GM12872 (cell line): ENCODE measurements around the gene CTTNBP2NL.

Experiments used
- TF ChIP-seq, protein P1 (sequence below): IDR thresholded peaks from 3 replicates; pipeline ENCODE4 v1.5.1; 2011; ENCODE audit warnings: low read depth, mild to moderate bottlenecking, low read length, moderate library complexity; ENCODE audit not compliant: insufficient read depth

CTTNBP2NL gene

DNA sequence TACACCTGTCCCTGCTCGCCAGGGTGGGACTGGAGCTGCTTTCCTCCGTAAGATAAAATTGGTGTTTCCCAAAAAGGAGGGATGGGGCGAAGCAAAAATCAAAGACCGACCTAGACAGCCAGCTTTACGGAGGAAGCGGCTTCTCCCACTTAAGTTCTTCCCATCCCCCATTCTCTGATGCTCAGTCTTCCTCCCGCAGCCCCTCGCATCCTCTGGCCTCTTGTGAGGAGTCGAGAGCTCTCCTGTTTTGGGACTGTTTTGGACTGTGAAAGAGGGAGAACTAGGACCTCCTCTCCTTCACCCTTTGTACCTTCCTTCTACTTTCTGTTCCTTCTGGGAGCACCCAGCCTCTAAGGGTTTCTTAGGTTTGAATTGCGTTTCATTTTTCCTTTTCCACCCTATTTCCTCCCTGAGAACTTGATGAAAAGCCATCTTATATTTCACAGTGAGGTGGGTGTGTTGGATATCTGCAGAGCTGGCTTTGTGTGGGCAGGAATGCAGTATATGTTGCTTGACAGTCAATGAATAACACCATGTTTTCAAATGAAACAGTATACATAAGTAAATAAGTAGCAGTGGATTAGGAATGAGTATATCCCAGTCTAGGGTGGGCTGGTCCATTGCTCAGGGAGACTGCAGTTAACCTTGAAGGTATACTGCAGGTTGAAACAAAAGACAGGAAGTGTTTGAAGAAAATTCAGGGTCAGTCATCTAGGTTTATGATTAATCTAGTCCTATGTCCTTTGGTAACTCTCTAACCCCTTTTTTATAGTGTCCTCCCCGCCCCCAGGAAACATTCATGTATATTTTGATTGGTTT lies 848 bp downstream of the CTTNBP2NL start:
- TF ChIP-seq, protein P1, sequence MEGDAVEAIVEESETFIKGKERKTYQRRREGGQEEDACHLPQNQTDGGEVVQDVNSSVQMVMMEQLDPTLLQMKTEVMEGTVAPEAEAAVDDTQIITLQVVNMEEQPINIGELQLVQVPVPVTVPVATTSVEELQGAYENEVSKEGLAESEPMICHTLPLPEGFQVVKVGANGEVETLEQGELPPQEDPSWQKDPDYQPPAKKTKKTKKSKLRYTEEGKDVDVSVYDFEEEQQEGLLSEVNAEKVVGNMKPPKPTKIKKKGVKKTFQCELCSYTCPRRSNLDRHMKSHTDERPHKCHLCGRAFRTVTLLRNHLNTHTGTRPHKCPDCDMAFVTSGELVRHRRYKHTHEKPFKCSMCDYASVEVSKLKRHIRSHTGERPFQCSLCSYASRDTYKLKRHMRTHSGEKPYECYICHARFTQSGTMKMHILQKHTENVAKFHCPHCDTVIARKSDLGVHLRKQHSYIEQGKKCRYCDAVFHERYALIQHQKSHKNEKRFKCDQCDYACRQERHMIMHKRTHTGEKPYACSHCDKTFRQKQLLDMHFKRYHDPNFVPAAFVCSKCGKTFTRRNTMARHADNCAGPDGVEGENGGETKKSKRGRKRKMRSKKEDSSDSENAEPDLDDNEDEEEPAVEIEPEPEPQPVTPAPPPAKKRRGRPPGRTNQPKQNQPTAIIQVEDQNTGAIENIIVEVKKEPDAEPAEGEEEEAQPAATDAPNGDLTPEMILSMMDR = no peak

DNA sequence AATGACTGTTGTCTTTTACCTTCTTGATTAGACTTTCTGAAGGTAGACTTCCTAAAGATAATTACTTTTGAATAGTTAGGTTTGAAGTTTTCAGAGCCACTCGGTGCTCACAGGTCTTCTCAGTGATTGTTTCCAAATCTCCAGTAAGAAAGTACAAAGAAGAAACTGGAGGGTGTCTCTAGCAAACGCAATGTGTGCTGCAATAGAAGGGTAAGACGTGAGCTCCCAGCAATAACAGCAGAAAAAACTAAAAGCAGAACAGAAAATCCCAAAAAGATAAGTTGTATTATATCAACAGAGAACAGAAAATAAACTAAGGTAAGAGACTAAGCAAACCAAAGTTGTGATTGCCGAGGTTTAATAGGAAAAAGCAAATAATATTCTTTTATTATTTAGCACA lies 1.8 kb downstream of the CTTNBP2NL start:
- TF ChIP-seq, protein P1 = no peak

DNA sequence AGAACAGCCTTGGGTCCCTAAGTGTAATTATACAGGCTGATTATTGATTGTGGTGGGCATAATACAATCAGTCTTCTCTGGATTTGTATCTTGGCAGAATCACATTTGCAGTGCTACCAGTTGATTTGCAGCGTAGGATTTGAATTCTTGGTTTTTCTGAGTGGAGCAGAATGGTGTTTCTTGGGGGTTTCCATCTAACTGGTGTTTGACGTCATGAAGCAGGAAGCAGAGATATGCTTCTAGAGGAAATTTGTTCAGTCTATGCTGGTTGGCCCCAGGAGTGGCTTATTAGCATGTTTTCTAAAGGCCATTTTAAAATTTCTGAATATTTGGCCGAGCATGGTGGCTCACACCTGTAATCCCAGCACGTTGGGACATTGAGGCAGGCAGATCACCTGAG lies 3.4 kb downstream of the CTTNBP2NL start:
- TF ChIP-seq, protein P1 = no peak

DNA sequence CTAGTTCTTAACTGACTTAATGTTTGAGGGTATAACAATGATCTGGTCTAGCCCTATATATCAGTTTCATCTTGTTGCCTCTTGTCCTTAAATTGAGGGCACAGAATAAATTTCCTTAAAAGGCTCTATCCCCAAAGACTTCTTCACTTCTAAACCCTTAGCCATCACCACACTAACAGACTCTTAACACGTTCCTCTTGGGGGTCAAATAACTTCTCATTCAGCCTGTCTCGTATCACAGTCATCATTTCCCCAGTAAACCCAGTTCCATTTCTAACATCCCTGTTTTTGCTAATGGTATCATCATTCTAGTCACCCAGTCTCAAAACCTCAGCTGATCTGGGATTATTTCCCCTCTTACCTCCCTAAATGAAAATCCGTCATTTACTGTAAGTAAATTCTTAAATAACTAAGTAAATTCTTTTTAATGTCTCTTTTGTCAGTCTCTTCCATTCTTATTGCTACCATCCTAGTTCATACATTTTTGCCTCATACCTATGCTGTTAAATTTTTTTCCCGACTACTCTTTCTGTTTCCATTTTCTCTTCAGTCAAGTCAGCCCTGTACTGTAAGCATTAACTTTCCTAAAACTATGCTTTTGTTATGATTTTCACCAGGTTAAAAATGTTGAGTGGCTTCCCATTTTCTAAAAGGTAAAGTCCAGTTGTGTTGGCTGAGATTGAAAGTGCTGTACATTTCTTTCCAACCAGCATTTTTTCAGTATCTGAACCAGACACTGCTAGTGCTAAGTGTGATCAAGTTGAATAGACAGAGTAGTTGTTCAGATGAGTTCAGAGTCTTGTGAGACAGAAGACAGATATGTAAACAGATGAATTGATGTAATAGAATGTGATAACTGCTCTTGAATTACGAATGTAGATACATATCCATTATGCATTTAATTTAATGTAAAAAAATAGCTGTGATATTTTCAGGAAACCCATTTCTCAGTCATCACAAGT lies 6.9 kb downstream of the CTTNBP2NL start:
- TF ChIP-seq, protein P1 = no peak

DNA sequence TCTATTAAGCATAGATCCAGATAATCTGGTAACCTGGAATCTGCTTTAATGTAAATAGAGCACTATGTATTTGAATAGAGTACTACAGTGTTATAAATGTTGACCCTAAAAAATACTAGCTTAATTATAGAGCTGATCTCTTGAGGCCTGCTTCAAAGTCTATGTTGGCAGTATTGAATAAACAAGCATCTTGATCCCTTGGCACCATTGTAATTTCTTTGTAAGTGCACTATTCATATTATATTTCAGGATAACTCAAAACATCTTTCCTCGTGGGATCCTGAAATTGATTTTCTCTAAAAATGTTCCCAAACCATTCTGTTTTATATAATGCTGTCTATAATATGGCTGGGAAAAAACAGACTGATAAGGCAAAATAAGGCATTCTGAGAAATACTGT lies 10.8 kb downstream of the CTTNBP2NL start:
- TF ChIP-seq, protein P1 = no peak

DNA sequence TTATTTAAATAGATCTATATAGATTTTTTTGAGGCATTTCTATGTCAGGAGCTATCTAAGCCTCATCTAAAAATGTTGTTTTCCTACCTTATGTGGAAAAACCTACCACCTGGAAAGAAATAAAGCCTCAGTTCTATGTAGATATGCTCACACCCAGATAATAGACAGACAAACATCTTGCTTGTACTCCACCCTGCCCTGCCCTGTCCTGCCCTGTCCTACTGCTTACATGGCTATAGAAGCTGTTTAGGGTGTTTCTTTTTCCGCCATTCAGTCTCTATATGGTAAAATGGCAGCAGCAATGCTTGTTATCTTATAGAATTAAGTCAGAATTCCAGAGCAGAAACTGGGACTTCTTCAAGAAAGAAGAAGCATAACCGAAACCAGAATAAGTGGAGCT lies 13.4 kb downstream of the CTTNBP2NL start:
- TF ChIP-seq, protein P1 = no peak

DNA sequence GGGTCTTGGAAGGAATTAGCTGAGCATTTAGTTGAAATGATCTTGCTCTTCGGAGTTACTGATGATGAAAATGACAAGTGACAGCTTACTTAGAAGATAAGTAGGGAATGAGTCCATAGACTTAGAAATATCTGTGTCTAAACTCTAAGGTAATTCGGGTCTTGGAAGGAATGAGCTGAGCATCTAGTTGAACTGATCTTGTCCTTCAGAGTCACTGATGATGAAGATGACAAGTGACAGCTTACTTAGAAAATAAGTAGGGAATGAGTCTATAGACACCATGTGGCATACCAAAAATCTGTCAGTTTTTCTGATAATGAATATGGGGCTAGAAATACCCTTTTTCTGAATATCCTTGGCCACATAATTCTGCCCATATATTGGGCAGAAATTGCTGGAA lies 14.7 kb downstream of the CTTNBP2NL start:
- TF ChIP-seq, protein P1 = no peak
